PFSK-1 (cell line): ENCODE measurements around the gene PADI4.

Source experiments
- POLR2AphosphoS5 ChIP-seq: IDR thresholded peaks from 2 replicates; pipeline ENCODE4 v1.6.1; 2012; ENCODE audit warnings: low read depth, mild to moderate bottlenecking, control low read depth, low read length, moderate library complexity
- REST ChIP-seq, 2 experiments: IDR thresholded peaks; 2 replicates each; pipeline versions ENCODE4 v1.6.1 to v1.8.0; 2011 to 2012; ENCODE audit warnings: low read depth in 2 of 2, low read length in 2 of 2, control low read depth in 1 of 2, inconsistent platforms in 1 of 2, mild to moderate bottlenecking in 1 of 2, moderate library complexity in 1 of 2; ENCODE audit not compliant: insufficient read depth in 1 of 2
- SIN3A ChIP-seq: IDR thresholded peaks from 2 replicates; pipeline ENCODE4 v1.6.1; 2012; ENCODE audit warnings: mild to moderate bottlenecking, low read length, moderate library complexity, borderline replicate concordance; ENCODE audit not compliant: insufficient read depth
- TAF1 ChIP-seq: IDR thresholded peaks from 2 replicates; pipeline ENCODE4 v1.6.1; 2012; ENCODE audit warnings: low read length, control low read depth, borderline replicate concordance; ENCODE audit not compliant: insufficient read depth

- TF ChIP-seq REST (IDR thresholded peaks at IDR 0.05; ENCODE audit: insufficient read depth in 1 of 2, low read depth in 2 of 2, low read length in 2 of 2) (no peak), POLR2AphosphoS5 (no peak), SIN3A (no peak), TAF1 (no peak)
Observed at GRCh38 chr1:17347769-17348592, 40.0 kb downstream of the PADI4 start.
